CD4-positive, alpha-beta T cell treated with Interleukin-2 at 100 ng/mL for 4 hours (primary cell): ENCODE data around the gene USP3.
A peak's percentile ranks its signal among the peaks of the same experiment; 100 is the strongest.
"Not testable (repeated sequence)": the region's sequence is repeated elsewhere in the genome, so short reads cannot be mapped to it uniquely, and the experiment has no call there.

Experiments
- DNase-seq: peaks from one replicate; pipeline ENCODE4 v3.0.0-alpha.2; 2020; ENCODE audit warnings: low spot score

Gene USP3

GRCh38 chr15:63610209-63610841, 105.9 kb downstream of the USP3 start:
- peak; percentile 84 for DNase-seq

GRCh38 chr15:63611177-63611576, 106.8 kb downstream of the USP3 start:
- no peak for DNase-seq

GRCh38 chr15:63612300-63612699, 107.9 kb downstream of the USP3 start:
- no peak for DNase-seq

GRCh38 chr15:63615935-63616334, 111.5 kb downstream of the USP3 start:
- no peak for DNase-seq

GRCh38 chr15:63617147-63617546, 112.8 kb downstream of the USP3 start:
- DNase-seq, result not testable (repeated sequence)

- DNase-seq, result not testable (repeated sequence)
These were observed 113.2 kb downstream of the USP3 start for GRCh38 chr15:63617627-63618026.

- not testable (repeated sequence) for DNase-seq
These were observed 116.4 kb downstream of the USP3 start for GRCh38 chr15:63620760-63621159.

GRCh38 chr15:63623232-63623969, 119.0 kb downstream of the USP3 start:
- DNase-seq, result no peak

- no peak for DNase-seq
These were observed 122.6 kb downstream of the USP3 start for GRCh38 chr15:63626955-63627354.

- DNase-seq, result no peak
These were observed 123.9 kb downstream of the USP3 start for GRCh38 chr15:63628123-63628822.

- no peak for DNase-seq
These were observed 125.8 kb downstream of the USP3 start for GRCh38 chr15:63630036-63630751.

- DNase-seq, result no peak
These were observed 128.9 kb downstream of the USP3 start for GRCh38 chr15:63633312-63633711.

GRCh38 chr15:63634154-63634553, 129.8 kb downstream of the USP3 start:
- no peak for DNase-seq

GRCh38 chr15:63636518-63637061, 132.2 kb downstream of the USP3 start:
- DNase-seq, result no peak

- no peak for DNase-seq
These were observed 134.4 kb downstream of the USP3 start for GRCh38 chr15:63638839-63639238.

- no peak for DNase-seq
These were observed 135.8 kb downstream of the USP3 start for GRCh38 chr15:63640146-63640545.
